ENCODE results near the gene ZAP70.
"Not testable (repeated sequence)": the region's sequence is repeated elsewhere in the genome, so short reads cannot be mapped to it uniquely, and the experiment has no call there.

Gene ZAP70

GRCh38 chr2:97678298-97678697 is 35.1 kb upstream of the ZAP70 start:
- Histone ChIP-seq H3F3A (ENCODE audit: low read depth) (no peaks in the 10 kb centered on the region), H3K27me3 (ENCODE audit: insufficient read depth, low read length, poor library complexity, severe bottlenecking) (no peaks in the 10 kb centered on the region), H3K4me1 (ENCODE audit: insufficient read depth, low read length, poor library complexity, severe bottlenecking) (no peaks in the 10 kb centered on the region), H3K9me3 (ENCODE audit: insufficient read depth, low read depth, low read length) (no peaks in the 10 kb centered on the region), H3K79me2 (ENCODE audit: insufficient read depth, low read length) (no peaks in the 10 kb centered on the region), H3K36me3 (ENCODE audit: insufficient read depth, low read length) (no peaks in the 10 kb centered on the region), H2AFZ (ENCODE audit: low read length) (no peak overlapping the region), H3K4me2 (ENCODE audit: low read depth, low read length, poor library complexity, severe bottlenecking) (no peak overlapping the region), H3K9me2 (replicated peaks; ENCODE audit: low read depth, low read length) (no peaks in the 10 kb centered on the region), H4K20me1 (ENCODE audit: insufficient read depth, low read length, poor library complexity, severe bottlenecking) (no peaks in the 10 kb centered on the region), H3K9ac (ENCODE audit: low read depth, low read length, poor library complexity, severe bottlenecking) (no peak overlapping the region), H3K4me3 (ENCODE audit: low read length, poor library complexity, severe bottlenecking) (no peak overlapping the region)
- TF ChIP-seq, protein P1, sequence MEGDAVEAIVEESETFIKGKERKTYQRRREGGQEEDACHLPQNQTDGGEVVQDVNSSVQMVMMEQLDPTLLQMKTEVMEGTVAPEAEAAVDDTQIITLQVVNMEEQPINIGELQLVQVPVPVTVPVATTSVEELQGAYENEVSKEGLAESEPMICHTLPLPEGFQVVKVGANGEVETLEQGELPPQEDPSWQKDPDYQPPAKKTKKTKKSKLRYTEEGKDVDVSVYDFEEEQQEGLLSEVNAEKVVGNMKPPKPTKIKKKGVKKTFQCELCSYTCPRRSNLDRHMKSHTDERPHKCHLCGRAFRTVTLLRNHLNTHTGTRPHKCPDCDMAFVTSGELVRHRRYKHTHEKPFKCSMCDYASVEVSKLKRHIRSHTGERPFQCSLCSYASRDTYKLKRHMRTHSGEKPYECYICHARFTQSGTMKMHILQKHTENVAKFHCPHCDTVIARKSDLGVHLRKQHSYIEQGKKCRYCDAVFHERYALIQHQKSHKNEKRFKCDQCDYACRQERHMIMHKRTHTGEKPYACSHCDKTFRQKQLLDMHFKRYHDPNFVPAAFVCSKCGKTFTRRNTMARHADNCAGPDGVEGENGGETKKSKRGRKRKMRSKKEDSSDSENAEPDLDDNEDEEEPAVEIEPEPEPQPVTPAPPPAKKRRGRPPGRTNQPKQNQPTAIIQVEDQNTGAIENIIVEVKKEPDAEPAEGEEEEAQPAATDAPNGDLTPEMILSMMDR (conservative IDR thresholded peaks at IDR 0.05; ENCODE audit: low read length): no peak
- TF ChIP-seq EZH2phosphoT487 (IDR thresholded peaks at IDR 0.05; ENCODE audit: borderline replicate concordance): no peak

DNA sequence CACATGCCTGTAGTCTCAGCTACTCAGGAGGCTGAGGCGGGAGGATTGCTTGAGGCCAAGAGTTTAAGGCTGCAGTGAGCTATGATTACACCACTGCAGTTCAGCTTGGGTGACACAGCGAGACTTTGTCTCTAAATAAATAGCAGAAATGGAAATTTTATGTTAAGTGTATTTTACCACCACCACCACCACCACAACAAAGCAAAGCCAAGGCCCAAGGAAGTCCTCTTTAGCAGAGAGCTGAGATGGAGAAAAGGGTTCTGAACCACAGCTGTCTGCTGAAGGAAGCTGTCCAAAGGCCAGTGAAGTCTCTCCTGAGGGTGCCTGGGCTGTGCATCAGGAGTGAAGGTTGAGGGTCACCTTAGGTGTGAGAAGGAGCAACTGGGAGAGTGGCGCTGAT is 26.1 kb upstream of the ZAP70 start:
- H3K4me1 ChIP-seq (ENCODE audit: insufficient read depth, low read length, poor library complexity, severe bottlenecking): not testable (repeated sequence)

DNA sequence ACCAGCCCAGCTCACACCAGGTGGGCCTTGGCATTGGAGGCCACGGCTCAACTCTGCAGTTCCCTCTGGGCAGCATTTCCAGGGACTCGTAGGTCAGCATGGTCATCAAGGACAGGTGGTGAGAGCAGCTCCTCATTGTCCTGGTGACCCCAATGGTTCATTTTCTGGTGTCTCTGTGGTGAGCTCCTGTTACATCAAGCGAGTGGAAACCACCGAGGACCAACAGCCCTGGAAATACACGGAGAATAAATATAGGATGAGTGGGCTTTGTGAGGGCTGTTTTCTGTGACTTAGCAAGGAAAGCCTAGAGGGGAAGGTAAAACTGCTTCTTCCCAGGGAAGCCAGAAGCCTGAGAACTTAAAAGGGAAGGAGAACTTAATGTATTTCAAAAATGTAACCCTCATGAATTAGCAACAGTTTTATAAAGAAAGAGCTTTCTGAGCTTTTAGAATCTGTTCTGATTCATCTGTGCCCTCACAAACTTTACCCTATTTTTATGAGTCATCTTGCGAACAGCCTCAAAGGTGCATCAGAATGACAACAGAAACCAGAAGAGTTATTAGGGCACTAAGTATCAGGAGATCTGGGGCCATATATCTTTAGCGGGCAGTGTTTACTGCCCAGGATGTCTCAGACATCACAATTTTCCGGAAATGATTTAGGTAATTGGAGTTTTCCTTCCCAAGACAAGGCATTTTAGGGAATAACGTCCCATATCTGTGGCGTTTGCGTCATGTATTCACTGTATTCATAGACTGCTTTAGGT is 25.1 kb upstream of the ZAP70 start:
- H3F3A ChIP-seq (ENCODE audit: low read depth): no peaks in the 10 kb centered on the region

More for the DNA sequence above, 26.1 kb upstream of the ZAP70 start:
- H3K4me2 ChIP-seq (ENCODE audit: low read depth, low read length, poor library complexity, severe bottlenecking); H3K9me2 ChIP-seq (replicated peaks; ENCODE audit: low read depth, low read length); H3K36me3 ChIP-seq (ENCODE audit: insufficient read depth, low read length); H4K20me1 ChIP-seq (ENCODE audit: insufficient read depth, low read length, poor library complexity, severe bottlenecking); H3K4me3 ChIP-seq (ENCODE audit: low read length, poor library complexity, severe bottlenecking); H3K27me3 ChIP-seq (ENCODE audit: insufficient read depth, low read length, poor library complexity, severe bottlenecking); H3K79me2 ChIP-seq (ENCODE audit: insufficient read depth, low read length); H3K9ac ChIP-seq (ENCODE audit: low read depth, low read length, poor library complexity, severe bottlenecking); H3F3A ChIP-seq (ENCODE audit: low read depth); H2AFZ ChIP-seq (ENCODE audit: low read length); H3K9me3 ChIP-seq (ENCODE audit: insufficient read depth, low read depth, low read length): not testable (repeated sequence)

More for the DNA sequence above, 25.1 kb upstream of the ZAP70 start:
- no peaks in the 10 kb centered on the region for H3K27me3 ChIP-seq (ENCODE audit: insufficient read depth, low read length, poor library complexity, severe bottlenecking)
- H3K4me3 ChIP-seq (ENCODE audit: low read length, poor library complexity, severe bottlenecking): no peak overlapping the region
- H4K20me1 ChIP-seq (ENCODE audit: insufficient read depth, low read length, poor library complexity, severe bottlenecking): no peaks in the 10 kb centered on the region
- no peaks in the 10 kb centered on the region for H3K9me2 ChIP-seq (replicated peaks; ENCODE audit: low read depth, low read length)
- H2AFZ ChIP-seq (ENCODE audit: low read length): no peak overlapping the region
- H3K36me3 ChIP-seq (ENCODE audit: insufficient read depth, low read length): no peaks in the 10 kb centered on the region
- no peaks in the 10 kb centered on the region for H3K4me1 ChIP-seq (ENCODE audit: insufficient read depth, low read length, poor library complexity, severe bottlenecking)
- TF ChIP-seq EZH2phosphoT487 (IDR thresholded peaks at IDR 0.05; ENCODE audit: borderline replicate concordance): no peak
- TF ChIP-seq, protein P1 (conservative IDR thresholded peaks at IDR 0.05; ENCODE audit: low read length): no peak
- H3K9ac ChIP-seq (ENCODE audit: low read depth, low read length, poor library complexity, severe bottlenecking): no peak overlapping the region
- no peaks in the 10 kb centered on the region for H3K9me3 ChIP-seq (ENCODE audit: insufficient read depth, low read depth, low read length)
- no peak overlapping the region for H3K4me2 ChIP-seq (ENCODE audit: low read depth, low read length, poor library complexity, severe bottlenecking)
- no peaks in the 10 kb centered on the region for H3K79me2 ChIP-seq (ENCODE audit: insufficient read depth, low read length)

All from Loucy (cell line).